Liver (tissue), 9 donors: Measurements from ENCODE around the gene MAL. TPM values are rescaled to one million over a fixed set of nuclear protein-coding genes. Genes with fewer than 3 reads are reported as not detected.
"Not testable (repeated sequence)": the region's sequence is repeated elsewhere in the genome, so short reads cannot be mapped to it uniquely, and the experiment has no call there.

Experiments
- DNase-seq: peaks from one replicate; pipeline ENCODE4 v3.0.0-alpha.2; 2017; ENCODE audit warnings: low spot score
- H3K27ac ChIP-seq, 2 donors: one replicate each; pipeline ENCODE4 v1.7.0; 2013; ENCODE audit warnings: inconsistent platforms in 2 of 2, low read length in 2 of 2, control low read depth in 1 of 2, low read depth in 1 of 2, mild to moderate bottlenecking in 1 of 2
- H3K27me3 ChIP-seq, 4 donors: one replicate each; pipeline versions ENCODE4 v1.6.1 to v1.7.0; 2013; ENCODE audit warnings: low read length in 3 of 4, inconsistent platforms in 1 of 4, mild to moderate bottlenecking in 1 of 4, moderate library complexity in 1 of 4; ENCODE audit not compliant: control insufficient read depth in 4 of 4, insufficient read depth in 4 of 4
- H3K36me3 ChIP-seq, 4 donors: one replicate each; pipeline versions ENCODE4 v1.6.1 to v1.7.0; 2013; ENCODE audit warnings: low read length in 3 of 4, mild to moderate bottlenecking in 3 of 4, low read depth in 1 of 4, moderate library complexity in 1 of 4; ENCODE audit not compliant: control insufficient read depth in 4 of 4, insufficient read depth in 3 of 4
- H3K4me1 ChIP-seq, 4 donors: one replicate each; pipeline versions ENCODE4 v1.6.1 to v1.7.0; 2013; ENCODE audit warnings: low read length in 3 of 4, mild to moderate bottlenecking in 3 of 4, moderate library complexity in 1 of 4; ENCODE audit not compliant: control insufficient read depth in 4 of 4, insufficient read depth in 4 of 4
- H3K4me3 ChIP-seq, 3 donors: one replicate each; pipeline versions ENCODE4 v1.6.1 to v1.7.0; 2013; ENCODE audit warnings: low read length in 3 of 3, control low read depth in 1 of 3, low read depth in 1 of 3, mild to moderate bottlenecking in 1 of 3
- H3K9ac ChIP-seq, 2 donors: one replicate each; pipeline ENCODE4 v1.7.0; 2013; ENCODE audit warnings: low read length in 2 of 2, mild to moderate bottlenecking in 2 of 2, moderate library complexity in 2 of 2, control low read depth in 1 of 2, low read depth in 1 of 2
- H3K9me3 ChIP-seq, 4 donors: one replicate each; pipeline versions ENCODE4 v1.6.1 to v1.7.0; 2013; ENCODE audit warnings: low read length in 3 of 4; ENCODE audit not compliant: control insufficient read depth in 4 of 4
- CTCF ChIP-seq: fragments of 150-350 bp; IDR thresholded peaks from 2 replicates; pipeline ENCODE4 v1.5.1; 2017; ENCODE audit warnings: improper control_type of control experiment, low read depth, low read length; ENCODE audit not compliant: missing input control
- EGR1 ChIP-seq, 2 donors: IDR thresholded peaks; 2 replicates each; pipeline ENCODE4 v1.6.1; 2016 to 2018; ENCODE audit warnings: antibody characterized with exemption in 2 of 2, low read depth in 2 of 2
- FOXA1 ChIP-seq: IDR thresholded peaks from 2 replicates; pipeline ENCODE4 v1.6.1; 2016; ENCODE audit warnings: antibody characterized with exemption
- FOXA2 ChIP-seq: IDR thresholded peaks from 2 replicates; pipeline ENCODE4 v1.6.1; 2016; ENCODE audit warnings: antibody characterized with exemption
- GABPA ChIP-seq, 2 donors: IDR thresholded peaks in 1 of 2; conservative IDR thresholded peaks in 1 of 2; 2 replicates each; pipeline ENCODE4 v1.6.1; 2016; ENCODE audit warnings: antibody characterized with exemption in 2 of 2, mild to moderate bottlenecking in 1 of 2, moderate library complexity in 1 of 2
- HNF4G ChIP-seq: IDR thresholded peaks from 2 replicates; pipeline ENCODE4 v1.6.1; 2016; ENCODE audit warnings: antibody characterized with exemption
- JUND ChIP-seq, 2 donors: IDR thresholded peaks; 2 replicates each; pipeline ENCODE4 v1.6.1; 2016; ENCODE audit warnings: antibody characterized with exemption in 2 of 2
- NR2F2 ChIP-seq: IDR thresholded peaks from 2 replicates; pipeline ENCODE4 v1.6.1; 2016; ENCODE audit warnings: antibody characterized with exemption
- RAD21 ChIP-seq, 2 donors: IDR thresholded peaks; 2 replicates each; pipeline ENCODE4 v1.6.1; 2016; ENCODE audit warnings: antibody characterized with exemption in 2 of 2, mild to moderate bottlenecking in 2 of 2
- REST ChIP-seq: IDR thresholded peaks from 2 replicates; pipeline ENCODE4 v1.6.1; 2016; ENCODE audit warnings: antibody characterized with exemption, mild to moderate bottlenecking
- RXRA ChIP-seq, 2 donors: IDR thresholded peaks; 2 replicates each; pipeline ENCODE4 v1.6.1; 2017 to 2018; ENCODE audit warnings: antibody characterized with exemption in 2 of 2, mild to moderate bottlenecking in 1 of 2
- SP1 ChIP-seq: IDR thresholded peaks from 2 replicates; pipeline ENCODE4 v1.6.1; 2018; ENCODE audit warnings: antibody characterized with exemption, mild to moderate bottlenecking
- YY1 ChIP-seq: IDR thresholded peaks from 2 replicates; pipeline ENCODE4 v1.6.1; 2016; ENCODE audit warnings: antibody characterized with exemption, mild to moderate bottlenecking
- WGBS: extraction: QIAGEN DNeasy Blood & Tissue Kit; methylation state at CpG from one replicate; pipeline ENCODE4 v1.1.7; 2013; 5-methylcytosine and 5-hydroxymethylcytosine counted together
- polyA plus RNA-seq, 2 donors: library from polyadenylated mRNA; stranded (reverse) in 1 of 2; unstranded in 1 of 2; fragments of 200-250 nt in 1 of 2; fragments of >200 nt in 1 of 2; fragmentation: Nextera tagmentation in 1 of 2; extraction: Ambion mirVana in 1 of 2; gene quantifications; one replicate each; pipeline versions ENCODE4 v1.2.1 to v1.2.3, GENCODE V29; 2013 to 2015
- total RNA-seq, 2 donors: library from RNA; depleted of rRNA; stranded (reverse); fragments of >200 nt; gene quantifications; one replicate each; pipeline ENCODE4 v1.2.3, GENCODE V29; 2014
- TF ChIP-seq, protein P1 (sequence below): IDR thresholded peaks from 2 replicates; pipeline ENCODE4 v1.6.1; 2016; ENCODE audit warnings: antibody characterized with exemption
- TF ChIP-seq, protein P2 (sequence below): IDR thresholded peaks from 2 replicates; pipeline ENCODE4 v1.6.1; 2016; ENCODE audit warnings: antibody characterized with exemption
- TF ChIP-seq, protein P3 (sequence below): IDR thresholded peaks from 2 replicates; pipeline ENCODE4 v1.6.1; 2016; ENCODE audit warnings: antibody characterized with exemption
- donor health status: healthy.
- donor health status: healthy.
- donor health status: healthy.
- donor health status: healthy.
- donor health status: healthy.

Gene MAL
- total and polyA plus RNA-seq, 4 donors = 0.51 TPM; not detected in 3

DNA sequence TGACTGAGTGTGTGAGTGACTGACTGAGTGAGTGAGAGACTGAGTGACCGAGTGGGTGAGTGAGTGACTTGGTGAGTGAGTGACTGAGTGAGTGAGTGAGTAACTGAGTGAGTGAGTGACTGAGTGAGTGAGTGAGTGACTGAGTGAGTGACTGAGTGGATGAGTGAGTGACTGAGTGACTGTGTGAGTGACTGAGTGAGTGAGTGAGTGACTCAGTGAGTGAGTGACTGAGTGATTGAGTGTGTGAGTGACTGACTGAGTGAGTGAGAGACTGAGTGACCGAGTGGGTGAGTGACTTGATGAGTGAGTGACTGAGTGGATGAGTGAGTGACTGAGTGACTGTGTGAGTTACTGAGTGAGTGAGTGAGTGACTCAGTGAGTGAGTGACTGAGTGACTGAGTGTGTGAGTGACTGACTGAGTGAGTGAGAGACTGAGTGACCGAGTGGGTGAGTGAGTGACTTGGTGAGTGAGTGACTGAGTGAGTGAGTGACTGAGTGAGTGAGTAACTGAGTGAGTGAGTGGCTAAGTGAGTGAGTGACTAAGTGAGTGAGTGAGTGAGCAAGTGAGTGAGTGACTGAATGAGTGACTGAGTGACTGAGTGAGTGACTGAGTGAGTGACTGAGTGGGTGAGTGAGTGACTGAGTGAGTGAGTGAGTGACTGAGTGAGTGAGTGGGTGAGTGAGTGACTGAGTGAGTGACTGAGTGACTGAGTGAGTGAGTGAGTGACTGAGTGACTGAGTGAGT lies 12.5 kb downstream of the MAL start:
- H3K4me1 ChIP-seq, DNase-seq, H3K27ac ChIP-seq, H3K4me3 ChIP-seq, H3K9ac ChIP-seq, H3K9me3 ChIP-seq, H3K36me3 ChIP-seq, H3K27me3 ChIP-seq: not testable (repeated sequence)
- WGBS = 92% methylated on average over 3 of the region's 3 CpGs

DNA sequence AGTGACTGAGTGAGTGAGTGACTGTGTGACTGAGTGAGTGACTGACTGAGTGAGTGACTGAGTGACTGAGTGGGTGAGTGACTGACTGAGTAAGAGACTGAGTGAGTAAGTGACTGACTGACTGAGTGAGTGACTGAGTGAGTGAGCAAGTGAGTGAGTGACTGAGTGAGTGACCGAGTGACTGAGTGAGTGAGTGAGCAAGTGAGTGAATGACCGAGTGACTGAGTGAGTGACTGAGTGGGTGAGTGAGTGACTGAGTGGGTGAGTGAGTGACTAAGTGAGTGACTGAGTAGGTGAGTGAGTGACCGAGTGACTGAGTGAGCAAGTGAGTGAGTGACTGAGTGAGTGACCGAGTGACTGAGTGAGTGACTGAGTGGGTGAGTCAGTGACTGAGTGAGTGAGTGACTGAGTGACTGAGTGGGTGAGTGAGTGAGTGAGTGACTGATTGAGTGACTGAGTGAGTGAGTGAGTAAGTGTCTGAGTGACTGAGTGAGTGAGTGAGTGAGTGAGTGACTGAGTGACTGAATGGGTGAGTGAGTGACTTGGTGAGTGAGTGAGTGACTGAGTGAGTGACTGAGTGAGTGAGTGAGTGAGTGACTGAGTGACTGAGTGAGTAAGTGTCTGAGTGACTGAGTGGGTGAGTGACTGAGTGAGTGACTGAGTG lies 13.3 kb downstream of the MAL start:
- H3K9me3 ChIP-seq = no peaks in the 10 kb centered on the region
- 94% methylated on average over 4 of the region's 4 CpGs for WGBS
- no peak for TF ChIP-seq JUND (IDR thresholded peaks at IDR 0.05)
- TF ChIP-seq CTCF = no peak
- no peak for TF ChIP-seq RXRA (IDR thresholded peaks at IDR 0.05)
- TF ChIP-seq, protein P1, sequence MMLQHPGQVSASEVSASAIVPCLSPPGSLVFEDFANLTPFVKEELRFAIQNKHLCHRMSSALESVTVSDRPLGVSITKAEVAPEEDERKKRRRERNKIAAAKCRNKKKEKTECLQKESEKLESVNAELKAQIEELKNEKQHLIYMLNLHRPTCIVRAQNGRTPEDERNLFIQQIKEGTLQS = no peak
- TF ChIP-seq REST = no peak
- no peak for TF ChIP-seq EGR1 (IDR thresholded peaks at IDR 0.05; ENCODE audit: low read depth in 2 of 2)
- H3K4me1 ChIP-seq = no peaks in the 10 kb centered on the region
- H3K27me3 ChIP-seq = peaks cover 0 to 3% (median 0%) of the 10 kb centered on the region in 4 donors
- no peak for DNase-seq
- no peak overlapping the region for H3K27ac ChIP-seq
- no peak overlapping the region for H3K9ac ChIP-seq
- H3K36me3 ChIP-seq = no peaks in the 10 kb centered on the region
- H3K4me3 ChIP-seq = no peak overlapping the region

- no peak overlapping the region for H3K27ac ChIP-seq
- DNase-seq = no peak
- no peak overlapping the region for H3K4me3 ChIP-seq
- H3K4me1 ChIP-seq = no peaks in the 10 kb centered on the region
- H3K9me3 ChIP-seq = no peaks in the 10 kb centered on the region
- no peak overlapping the region for H3K9ac ChIP-seq
- H3K27me3 ChIP-seq = peaks cover 0 to 3% (median 0%) of the 10 kb centered on the region in 4 donors
- H3K36me3 ChIP-seq = no peaks in the 10 kb centered on the region
- WGBS = 91% methylated on average over 1 of the region's 1 CpG
- TF ChIP-seq FOXA1 = no peak
- TF ChIP-seq HNF4G = no peak
- TF ChIP-seq EGR1 (IDR thresholded peaks at IDR 0.05; ENCODE audit: low read depth in 2 of 2) = no peak
- no peak for TF ChIP-seq YY1
- TF ChIP-seq FOXA2 = no peak
- TF ChIP-seq, protein P2, sequence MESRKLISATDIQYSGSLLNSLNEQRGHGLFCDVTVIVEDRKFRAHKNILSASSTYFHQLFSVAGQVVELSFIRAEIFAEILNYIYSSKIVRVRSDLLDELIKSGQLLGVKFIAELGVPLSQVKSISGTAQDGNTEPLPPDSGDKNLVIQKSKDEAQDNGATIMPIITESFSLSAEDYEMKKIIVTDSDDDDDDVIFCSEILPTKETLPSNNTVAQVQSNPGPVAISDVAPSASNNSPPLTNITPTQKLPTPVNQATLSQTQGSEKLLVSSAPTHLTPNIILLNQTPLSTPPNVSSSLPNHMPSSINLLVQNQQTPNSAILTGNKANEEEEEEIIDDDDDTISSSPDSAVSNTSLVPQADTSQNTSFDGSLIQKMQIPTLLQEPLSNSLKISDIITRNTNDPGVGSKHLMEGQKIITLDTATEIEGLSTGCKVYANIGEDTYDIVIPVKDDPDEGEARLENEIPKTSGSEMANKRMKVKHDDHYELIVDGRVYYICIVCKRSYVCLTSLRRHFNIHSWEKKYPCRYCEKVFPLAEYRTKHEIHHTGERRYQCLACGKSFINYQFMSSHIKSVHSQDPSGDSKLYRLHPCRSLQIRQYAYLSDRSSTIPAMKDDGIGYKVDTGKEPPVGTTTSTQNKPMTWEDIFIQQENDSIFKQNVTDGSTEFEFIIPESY = no peak
- TF ChIP-seq RAD21 (IDR thresholded peaks at IDR 0.05) = no peak
- no peak for TF ChIP-seq NR2F2
- TF ChIP-seq GABPA (IDR thresholded peaks at IDR 0.05 in 1 of 2, conservative IDR thresholded peaks at IDR 0.05 in 1 of 2) = no peak
- TF ChIP-seq SP1 = no peak
- no peak for TF ChIP-seq RXRA (IDR thresholded peaks at IDR 0.05)
- TF ChIP-seq, protein P3, sequence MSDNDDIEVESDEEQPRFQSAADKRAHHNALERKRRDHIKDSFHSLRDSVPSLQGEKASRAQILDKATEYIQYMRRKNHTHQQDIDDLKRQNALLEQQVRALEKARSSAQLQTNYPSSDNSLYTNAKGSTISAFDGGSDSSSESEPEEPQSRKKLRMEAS = no peak
- TF ChIP-seq, protein P1 = no peak
- no peak for TF ChIP-seq JUND (IDR thresholded peaks at IDR 0.05)
Observed at GRCh38 chr2:95039363-95039762, 13.9 kb downstream of the MAL start.
